GM19240 (cell line): ENCODE results near the gene SMIM28.

Source experiments
- DNase-seq: peaks from one replicate; pipeline ENCODE4 v3.0.0; 2011; ENCODE audit warnings: low spot score; ENCODE audit not compliant: insufficient read length

Gene SMIM28

DNA sequence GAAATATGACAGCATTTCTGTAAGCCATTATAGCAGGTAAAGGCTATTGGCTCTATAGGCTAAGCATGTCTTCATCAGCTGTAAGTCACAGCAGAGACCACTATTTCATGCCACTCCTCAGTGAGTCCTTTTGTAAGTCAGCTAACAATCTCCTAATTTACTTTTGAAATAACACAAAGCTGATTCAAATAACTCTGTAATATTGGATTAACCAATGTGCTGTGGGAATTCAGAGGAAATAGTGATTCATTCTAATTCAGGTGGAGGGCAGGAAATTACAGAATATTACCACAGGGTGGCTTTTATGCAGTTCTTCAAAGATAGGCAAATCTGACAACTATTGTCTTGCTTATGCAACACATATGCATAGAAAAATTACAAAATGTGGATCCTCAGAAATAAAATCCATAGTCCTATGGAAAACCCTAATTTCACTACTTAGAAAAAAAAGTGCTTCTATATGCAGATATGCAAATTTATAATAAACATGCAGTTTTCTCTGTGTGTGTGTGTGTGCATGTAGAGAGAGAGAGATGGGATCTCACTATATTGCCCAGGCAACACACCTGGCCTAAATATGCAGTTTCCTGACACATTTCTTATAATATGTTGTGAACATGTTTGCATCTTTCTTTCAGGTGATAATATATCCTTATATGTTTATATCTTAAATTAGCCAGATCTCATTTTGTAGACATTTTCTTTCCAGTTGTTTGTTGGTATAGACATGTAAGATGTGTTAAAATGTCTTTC lies 4.8 kb upstream of the SMIM28 start:
- DNase-seq = no peak

DNA sequence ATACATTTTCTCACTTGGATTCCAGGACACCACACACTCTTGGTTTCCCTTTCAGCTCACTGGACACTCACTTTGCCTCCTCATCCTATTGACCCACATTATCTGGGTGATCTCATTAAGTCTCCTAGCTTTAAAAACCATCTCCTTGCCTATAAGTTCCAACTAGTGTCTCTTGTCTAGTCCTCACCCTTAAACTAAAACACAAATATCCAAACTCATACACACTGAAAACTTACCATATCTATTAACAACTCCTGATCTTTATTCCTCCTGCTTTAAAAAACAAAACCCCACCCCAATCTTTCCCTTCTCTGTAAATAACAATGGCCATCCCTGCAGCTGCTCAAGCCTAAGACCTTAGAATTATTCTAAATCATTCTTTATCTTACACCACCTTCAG lies 3.5 kb upstream of the SMIM28 start:
- DNase-seq = no peak

DNA sequence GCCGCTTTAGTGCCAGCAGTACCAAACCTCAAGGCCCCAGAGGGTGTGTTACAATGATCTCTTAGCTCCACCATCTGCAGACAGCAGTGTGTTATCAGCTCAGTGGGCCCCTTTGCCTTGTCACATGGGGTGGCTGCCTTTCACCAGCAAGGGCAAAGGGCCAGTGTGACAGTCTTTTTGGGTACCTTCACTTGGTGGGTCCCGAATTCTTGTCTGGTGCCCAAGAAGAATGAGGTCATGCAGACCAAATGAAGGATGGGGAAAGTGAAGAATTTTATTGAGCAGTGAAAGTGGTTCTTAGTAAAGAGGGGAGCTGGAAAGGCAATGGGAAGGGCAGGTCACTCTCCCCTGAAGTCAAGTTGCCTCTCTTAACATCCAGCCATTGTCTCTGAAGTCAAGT lies 2.9 kb upstream of the SMIM28 start:
- no peak for DNase-seq

DNA sequence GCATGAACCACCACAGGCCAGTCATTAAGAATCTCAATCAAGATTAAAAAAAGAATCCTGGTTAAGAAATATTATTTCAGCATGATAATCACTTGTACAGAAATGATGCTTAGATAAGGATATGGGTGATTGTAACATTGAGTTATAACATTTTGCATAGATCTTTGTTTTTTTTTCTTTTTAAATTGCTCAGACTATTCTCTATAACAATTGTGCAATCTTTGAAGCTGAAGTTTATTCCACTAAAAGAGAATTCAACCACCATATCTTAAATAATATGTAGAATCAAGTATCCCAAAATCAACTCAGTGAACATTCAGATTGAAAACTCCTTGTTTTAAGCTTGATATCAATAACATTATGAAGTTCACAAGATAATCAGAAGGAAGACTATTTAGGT lies 663 bp upstream of the SMIM28 start:
- DNase-seq = no peak

DNA sequence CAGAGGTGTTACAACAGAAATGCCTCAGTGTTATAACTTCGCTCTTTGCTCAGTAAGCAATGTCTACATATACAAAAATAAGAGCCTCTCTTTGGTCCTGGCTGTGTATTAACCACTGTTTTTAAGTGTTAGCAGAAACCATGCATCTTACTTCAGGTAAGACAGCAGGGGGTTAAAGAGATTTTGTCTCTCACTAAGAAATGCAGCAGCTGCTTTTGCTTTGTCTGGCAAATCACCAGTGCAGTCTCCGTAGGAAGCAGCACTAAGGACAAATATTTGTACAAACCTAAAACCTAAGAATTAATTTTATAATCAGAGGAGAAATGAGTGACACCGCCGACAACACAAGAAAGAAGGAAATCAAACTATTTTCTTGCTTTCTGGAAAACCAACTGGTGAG lies 758 bp downstream of the SMIM28 start:
- DNase-seq = no peak

DNA sequence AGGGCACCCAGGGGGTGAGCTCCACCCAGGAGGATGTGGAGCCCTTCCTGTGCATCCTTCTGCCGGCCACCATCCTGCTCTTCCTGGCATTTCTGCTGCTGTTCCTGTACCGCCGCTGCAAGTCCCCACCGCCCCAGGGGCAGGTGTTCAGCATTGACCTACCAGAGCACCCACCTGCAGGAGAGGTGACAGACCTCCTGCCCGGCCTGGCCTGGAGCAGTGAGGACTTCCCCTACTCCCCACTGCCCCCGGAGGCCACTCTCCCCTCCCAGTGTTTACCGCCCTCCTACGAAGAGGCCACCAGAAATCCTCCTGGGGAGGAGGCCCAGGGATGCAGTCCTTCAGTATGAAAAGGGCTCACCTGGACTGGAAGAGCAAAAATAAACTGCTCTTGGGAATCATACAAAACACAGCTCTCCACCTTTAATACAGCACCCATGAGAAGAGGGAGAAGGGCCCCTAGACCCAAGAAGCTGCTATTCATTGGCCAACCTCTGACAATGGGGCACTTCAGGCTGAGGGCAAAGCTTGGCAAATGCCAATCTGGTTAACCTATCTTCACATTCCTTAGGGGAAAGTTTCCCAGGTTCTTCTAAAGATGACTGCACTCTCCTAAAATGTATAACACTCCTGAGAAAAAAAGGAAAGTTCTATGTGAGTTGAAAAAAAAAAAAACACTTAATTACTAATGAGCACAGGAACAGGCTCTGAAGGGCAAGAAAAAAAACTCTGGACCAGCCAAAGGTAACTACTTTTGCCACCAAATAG lies 5.0 kb downstream of the SMIM28 start:
- no peak for DNase-seq

DNA sequence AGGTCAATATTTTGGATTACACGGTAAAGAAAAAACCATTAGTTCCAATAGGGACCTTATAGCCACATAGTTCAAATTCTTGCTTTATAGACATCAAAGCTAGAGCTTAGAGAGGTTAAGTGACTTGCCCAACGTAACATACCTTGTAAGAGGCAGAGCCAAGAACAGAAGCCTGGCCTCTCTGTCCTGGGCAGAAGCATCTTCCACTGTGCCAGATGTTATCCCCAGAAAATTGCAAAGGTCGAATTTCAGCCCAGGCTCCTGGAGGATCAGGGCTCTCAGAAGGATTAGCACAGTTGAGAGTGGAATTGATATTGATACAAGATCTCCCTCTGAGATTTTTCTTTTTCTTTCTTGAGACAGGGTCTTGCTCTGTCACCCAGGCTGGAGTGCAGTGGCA lies 6.1 kb downstream of the SMIM28 start:
- DNase-seq = no peak

DNA sequence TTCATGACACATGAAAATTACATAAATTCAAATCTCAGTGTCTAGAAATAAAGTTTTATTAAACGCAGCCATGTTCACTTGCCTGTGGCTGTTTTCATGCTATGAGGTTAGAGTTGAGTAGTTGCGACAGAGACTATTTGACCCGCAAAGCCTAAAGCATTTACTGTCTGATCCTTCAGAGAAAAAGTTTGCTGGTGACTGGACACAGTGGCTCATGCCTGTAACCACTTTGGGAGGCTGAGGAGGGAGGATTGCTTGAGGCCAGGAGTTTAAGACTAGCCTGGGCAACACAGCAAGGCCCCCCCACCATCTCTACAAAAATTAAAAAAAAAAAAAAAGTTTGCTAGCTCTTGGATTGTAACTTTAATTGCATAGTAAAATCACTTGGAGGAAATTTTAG lies 9.2 kb downstream of the SMIM28 start:
- DNase-seq = no peak

DNA sequence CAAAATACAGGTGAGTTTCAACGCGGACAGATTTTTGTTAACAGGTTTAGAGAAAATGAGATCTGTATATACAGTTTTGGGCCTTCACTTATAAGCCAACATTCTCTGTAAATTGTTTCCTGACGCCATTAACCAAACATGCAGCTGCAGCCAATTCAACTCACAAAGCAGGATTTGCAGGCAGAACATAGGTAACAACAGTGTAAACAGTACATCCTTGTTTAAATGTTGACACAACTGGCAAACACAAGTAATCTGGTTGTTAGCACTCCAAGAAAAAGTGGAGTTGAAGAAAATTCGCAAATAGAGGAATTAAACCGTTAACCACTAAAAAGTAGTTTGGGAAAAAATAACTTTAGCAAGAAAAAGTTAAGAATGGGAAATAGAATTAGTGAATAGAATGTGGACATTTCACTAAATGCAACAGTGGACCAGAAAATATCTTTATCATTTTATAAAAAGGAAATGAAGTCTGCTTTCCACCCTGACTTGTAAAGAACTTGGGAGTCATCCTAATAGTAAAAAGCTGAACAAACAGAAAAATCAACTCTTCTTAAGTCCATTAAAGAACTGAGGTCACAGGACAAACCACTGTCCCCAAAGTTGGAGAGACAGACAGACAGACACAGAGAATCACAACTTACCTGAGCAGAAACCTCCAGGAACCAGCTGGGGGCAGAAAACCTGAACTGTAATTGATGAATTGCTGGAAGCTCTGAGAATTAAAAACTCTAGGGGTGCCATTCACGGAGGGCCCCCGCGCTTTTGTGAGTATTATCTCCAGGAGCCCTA lies 10.1 kb downstream of the SMIM28 start:
- DNase-seq = no peak

DNA sequence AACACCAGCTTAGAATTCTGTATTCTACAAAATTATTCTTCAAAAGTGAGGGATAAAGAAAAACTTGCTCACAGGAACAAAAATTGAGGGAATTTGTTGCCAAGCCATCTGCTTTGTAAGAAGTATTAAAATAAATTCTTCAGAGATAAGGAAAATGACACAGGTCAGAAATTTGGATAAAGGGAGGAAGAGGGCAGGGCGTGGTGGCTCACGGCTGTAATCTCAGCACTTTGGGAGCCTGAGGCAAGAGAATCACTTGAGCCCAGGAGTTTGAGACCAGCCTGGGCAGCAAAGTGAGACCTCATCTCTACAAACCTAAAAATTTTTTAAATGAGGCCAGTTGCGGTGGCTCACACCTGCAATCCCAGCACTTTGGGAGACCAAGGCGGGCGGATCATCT lies 11.8 kb downstream of the SMIM28 start:
- DNase-seq = no peak

DNA sequence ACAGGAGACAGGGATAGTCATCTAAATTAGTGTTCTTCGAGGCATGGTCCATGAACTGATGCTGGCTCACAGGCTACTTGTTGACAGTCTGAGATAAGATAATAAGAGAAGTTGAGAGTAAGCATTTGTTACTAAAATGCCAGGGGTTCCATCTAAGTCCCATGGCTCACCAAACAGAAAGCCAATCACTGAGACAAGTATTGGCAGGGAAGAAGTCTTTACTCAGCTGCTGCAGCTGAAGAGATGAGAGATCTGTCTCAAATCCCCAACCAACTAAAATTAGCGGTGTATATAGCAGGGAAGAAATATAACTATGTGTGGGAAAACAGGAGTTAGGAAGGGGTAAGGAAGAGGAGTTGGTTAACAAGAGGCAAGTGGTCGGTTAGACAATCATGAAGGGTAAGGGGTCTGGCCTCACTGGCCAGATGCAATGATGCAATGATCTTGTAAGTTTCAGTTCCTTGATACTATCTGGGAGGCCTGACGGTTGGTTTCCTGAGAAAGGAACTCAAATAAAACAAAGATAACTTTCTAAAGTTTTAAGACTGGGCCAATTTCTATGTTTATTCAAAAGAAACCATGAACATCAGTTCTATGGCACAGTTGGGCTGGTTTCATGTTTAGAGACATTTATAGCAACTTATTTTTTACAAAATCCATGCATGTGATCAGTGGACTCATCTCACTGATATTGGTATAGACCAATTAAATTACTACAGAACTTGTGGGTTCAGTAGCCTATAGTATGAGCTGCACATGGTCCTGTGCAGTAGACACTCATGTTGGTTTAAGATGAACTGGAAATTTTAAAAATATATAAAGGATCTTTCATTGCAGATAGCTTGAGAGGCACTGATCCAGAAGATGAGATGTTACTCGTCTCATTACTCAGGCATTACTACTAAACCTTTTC lies 16.4 kb downstream of the SMIM28 start:
- DNase-seq = no peak

DNA sequence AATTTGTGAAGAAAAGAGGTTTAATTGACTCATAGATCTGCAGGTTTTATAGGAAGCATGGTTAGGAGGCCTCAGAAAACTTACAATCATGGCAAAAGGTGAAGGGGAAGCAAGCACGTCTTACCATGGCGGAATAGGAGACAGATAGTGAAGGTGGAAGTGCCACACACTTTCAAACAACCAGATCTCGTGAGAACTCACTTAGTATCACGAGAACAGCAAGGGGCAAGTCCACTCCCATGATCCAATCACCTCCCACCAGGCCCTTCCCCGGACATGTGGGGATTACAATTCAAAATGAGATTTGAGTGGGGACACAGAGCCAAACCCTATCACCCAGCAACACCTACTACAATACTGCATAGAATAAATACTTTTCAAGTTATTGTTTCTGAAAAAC lies 19.0 kb downstream of the SMIM28 start:
- no peak for DNase-seq

DNA sequence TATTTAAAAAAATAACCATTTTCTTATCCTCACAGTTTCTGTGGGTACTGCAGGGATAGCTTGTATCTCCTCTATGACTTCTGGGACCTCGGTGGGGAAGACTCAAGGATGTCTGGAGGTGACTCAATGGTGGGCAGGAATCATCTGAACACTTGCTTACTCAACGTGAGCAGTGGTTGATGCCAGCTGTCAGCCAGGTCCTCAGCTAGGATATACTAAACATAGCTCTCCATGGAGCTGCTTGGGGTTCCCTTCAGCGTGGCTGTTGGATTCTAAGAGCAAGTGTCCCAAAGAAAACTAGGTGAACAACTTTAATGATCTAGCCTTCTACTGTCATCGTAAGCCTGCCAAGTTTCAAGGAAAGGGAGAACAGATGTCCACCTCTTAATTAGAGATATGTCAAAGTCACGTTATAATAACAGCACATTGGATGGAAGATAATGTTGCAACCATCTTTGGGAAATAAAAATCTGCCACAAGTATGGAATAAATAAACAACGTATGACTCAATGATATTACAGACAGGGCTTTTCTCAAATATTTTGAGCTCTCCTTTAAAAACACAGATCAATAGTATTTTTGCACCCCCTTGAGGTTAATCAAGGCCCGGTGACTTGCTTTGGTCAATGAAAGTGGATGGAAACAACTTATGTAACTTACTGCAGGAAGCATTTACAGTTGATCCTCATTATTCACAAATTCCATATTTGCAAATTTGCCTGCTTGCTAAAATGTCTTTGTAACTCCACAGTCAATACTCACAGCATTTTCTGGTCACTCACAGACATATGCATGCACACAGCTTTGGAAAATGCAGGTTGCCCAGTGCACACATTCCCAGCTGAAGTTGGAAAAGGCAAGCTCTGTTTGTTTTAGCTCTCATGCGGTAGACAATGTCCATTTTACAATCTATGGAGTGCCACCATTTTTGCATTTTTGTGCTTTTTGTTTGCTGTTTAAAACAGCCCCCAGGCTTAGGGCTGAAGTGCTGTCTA lies 19.7 kb downstream of the SMIM28 start:
- no peak for DNase-seq

DNA sequence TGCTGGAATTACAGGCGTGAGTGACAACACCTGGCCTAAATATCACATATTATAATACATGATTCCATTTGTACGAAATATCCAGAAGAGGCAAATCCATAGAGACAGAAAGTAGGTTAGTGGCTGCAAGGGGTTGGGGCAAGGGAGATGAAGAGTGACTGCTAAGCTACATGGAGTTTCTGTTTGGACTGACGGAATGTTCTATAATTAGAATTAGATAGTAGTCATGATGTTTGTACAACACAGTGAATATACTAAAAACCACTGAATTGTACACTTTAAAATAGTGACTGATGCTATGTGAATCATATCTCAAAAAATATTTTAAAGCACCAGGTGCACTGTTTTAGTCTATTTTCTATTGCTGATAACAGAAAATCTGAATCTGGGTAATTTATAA lies 22.6 kb downstream of the SMIM28 start:
- DNase-seq = no peak

DNA sequence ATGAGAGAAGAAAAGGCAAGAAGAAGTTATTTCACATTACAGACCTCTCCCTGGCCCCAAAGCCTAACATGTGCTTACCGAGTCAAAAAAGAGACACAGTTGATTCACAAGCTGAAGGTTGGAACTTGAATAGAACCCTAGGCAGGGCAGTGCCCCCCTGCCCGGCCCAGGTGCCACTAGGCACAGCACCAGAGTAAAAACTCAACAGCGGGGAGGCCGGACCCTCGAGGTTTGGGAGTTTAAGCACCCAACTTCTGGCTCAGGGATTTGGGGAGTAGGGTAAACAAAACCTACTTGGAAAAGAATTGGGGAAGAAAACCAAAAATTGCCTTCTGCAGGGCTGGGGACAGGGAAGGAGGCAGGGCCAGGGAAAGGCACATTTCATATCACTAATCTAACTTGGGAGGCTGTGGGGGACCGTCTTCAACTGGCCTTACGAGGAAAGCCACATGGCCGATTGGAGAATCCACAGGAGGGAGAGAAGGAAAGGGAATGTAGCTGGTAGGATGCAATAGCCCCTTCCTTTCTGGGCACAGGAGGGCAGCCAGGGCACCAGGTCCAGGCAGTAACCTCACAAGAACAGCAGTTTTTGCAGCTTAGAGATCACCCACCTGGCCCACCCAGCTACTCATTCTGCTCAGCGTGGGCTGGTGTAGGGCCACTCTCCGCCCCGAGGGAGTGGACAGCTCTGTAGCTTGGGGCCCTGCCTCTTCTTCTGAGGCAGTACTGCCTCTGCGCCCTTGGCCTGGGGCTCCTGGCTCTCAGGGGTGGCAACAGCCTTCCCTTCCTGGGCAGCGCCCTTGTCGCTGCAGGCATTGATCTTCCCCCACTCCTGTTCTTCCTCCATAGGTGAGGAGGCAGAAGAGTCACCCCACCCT lies 24.5 kb downstream of the SMIM28 start:
- DNase-seq = no peak

DNA sequence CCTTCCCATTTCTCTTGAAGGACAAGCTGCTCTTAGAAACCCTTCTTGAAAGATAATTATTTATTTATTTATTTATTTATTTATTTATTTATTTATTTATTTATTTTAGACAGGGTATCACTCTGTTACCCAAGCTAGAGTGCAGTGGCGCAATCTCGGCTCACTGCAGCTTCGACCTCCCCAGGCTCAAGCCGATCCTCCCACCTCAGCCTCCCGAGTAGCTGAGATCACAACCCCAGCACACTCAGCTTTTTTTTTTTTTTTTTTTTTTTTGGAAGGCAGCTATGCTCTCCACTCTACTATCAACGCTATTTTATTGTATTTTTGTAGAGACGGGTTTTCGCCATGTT lies 25.1 kb downstream of the SMIM28 start:
- DNase-seq = no peak

DNA sequence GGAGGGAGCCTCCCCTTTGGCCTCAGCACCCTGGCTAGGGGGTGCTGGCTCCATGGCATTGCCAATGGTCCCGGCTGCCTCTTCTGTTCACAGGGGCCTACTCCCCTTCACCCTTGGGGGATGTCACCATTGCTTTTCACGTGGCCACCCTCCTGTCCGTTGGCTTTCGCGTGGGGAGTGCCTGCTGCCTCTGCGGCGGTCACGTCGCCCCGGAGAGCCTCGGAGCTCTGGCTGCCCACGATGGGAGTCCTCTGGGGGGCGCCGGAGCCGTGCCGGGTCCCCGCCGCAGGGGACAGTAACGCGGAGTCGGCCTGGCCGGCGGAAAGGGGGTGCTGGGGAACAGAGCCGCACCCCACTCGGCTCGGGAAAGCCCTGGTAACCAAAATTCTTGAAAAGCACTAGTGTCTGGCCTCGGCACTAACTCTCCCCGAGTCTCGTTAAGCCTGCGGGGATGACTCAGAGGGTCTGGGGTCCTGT lies 25.7 kb downstream of the SMIM28 start:
- DNase-seq = no peak

DNA sequence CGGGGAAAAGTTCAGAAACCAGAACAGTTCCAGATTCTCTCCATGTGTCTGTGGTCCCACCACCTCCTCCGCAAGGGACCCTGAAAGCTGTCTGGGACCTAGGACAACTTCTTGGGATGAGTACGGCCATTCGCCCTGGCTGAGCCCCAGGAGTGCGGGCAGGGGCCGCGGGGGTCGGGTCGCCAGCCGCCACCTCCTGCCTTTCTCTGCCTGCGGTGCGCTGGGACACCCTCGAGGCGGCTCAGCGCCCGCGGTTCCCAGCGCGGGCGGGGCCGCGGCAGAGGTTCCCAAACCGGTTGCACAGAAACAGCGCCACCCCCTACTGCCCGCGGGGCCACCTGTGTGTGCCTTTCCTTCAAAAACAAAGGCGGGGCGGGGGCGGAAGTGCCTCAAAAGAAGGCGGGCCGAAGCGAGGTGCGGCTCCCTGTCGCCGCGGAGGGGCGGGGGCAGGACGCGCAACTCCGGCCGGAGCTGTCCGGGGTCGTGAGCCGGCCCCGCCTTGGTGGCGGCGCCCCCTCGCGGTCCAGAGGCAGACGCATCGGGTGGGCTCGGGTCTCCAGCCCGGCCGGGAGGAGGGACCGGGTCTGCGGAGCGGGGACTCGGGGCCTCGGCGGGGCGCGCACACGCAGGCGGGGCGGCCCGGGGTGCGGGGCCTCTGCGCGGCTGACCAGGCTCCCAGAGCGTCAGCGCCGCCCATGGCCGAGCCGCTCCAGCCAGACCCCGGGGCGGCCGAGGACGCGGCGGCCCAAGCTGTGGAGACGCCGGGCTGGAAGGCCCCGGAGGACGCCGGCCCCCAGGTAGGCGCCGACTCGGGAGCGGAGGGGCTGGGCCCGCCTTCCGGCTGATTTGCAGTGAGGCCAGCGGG lies 26.3 kb downstream of the SMIM28 start, which contains the start of gene HEBP2:
TSS of gene HEBP2 (plus strand) at position 423 of the 865 bp plus-strand sequence. CDS start at position 696, 273 bp downstream.
- DNase-seq = peak; percentile 32
